Osteoblast (primary cell): ENCODE data around the gene CD93. TPM values are rescaled to one million over a fixed set of nuclear protein-coding genes. Genes with fewer than 3 reads are reported as not detected.

Source experiments
- DNase-seq: peaks from one replicate; pipeline ENCODE4 v3.0.0; 2011; ENCODE audit warnings: low spot score, mixed read lengths; ENCODE audit not compliant: insufficient read length; ENCODE audit errors: missing footprints
- H2AFZ ChIP-seq: 2 replicates; pipeline ENCODE4 v1.6.0; 2011; ENCODE audit warnings: mild to moderate bottlenecking, low read length
- H3K27ac ChIP-seq: 2 replicates; pipeline ENCODE4 v1.5.1; 2011; ENCODE audit warnings: mild to moderate bottlenecking, low read depth, low read length, moderate library complexity
- H3K27me3 ChIP-seq: 2 replicates; pipeline ENCODE4 v1.6.0; 2012; ENCODE audit warnings: mild to moderate bottlenecking, control low read depth, inconsistent platforms, low read length, moderate library complexity; ENCODE audit not compliant: insufficient read depth
- H3K36me3 ChIP-seq: 2 replicates; pipeline ENCODE4 v1.5.1; 2011; ENCODE audit warnings: mild to moderate bottlenecking, low read length, control low read depth, moderate library complexity; ENCODE audit not compliant: insufficient read depth
- H3K4me1 ChIP-seq: 2 replicates; pipeline ENCODE4 v1.5.1; 2011; ENCODE audit warnings: mild to moderate bottlenecking, low read length, control low read depth, moderate library complexity; ENCODE audit not compliant: insufficient read depth
- H3K4me2 ChIP-seq: 2 replicates; pipeline ENCODE4 v1.6.0; 2011; ENCODE audit warnings: mild to moderate bottlenecking, low read length; ENCODE audit not compliant: insufficient read depth
- H3K4me3 ChIP-seq: fragments of 200-600 bp; sonication (generic); 3 replicates; pipeline ENCODE4 v1.5.1; 2012; ENCODE audit warnings: mild to moderate bottlenecking, low read length, inconsistent platforms; ENCODE audit not compliant: insufficient read depth
- H3K79me2 ChIP-seq: 2 replicates; pipeline ENCODE4 v1.6.0; 2012; ENCODE audit warnings: mild to moderate bottlenecking, low read length, control low read depth, inconsistent platforms; ENCODE audit not compliant: insufficient read depth
- H3K9me3 ChIP-seq: 2 replicates; pipeline ENCODE4 v1.5.1; 2011; ENCODE audit warnings: low read depth, low read length, control low read depth
- H4K20me1 ChIP-seq: 2 replicates; pipeline ENCODE4 v1.6.0; 2012; ENCODE audit warnings: mild to moderate bottlenecking, low read length, control low read depth; ENCODE audit not compliant: insufficient read depth
- CTCF ChIP-seq: IDR thresholded peaks from 2 replicates; pipeline ENCODE4 v1.5.1; 2011; ENCODE audit warnings: mild to moderate bottlenecking, low read depth, low read length, moderate library complexity; ENCODE audit errors: extremely low read depth
- total RNA-seq: library from RNA; depleted of rRNA; stranded (reverse); fragments of >200 nt; gene quantifications from 2 replicates; pipeline ENCODE4 v1.2.3, GENCODE V29; 2012

Gene CD93
- total RNA-seq, 1 donor: not detected

- Histone ChIP-seq H2AFZ (no peak overlapping the region), H3K79me2 (no peaks in the 10 kb centered on the region), H3K4me1 (no peaks in the 10 kb centered on the region), H3K27ac (no peak overlapping the region), H3K4me3 (no peak overlapping the region), H3K36me3 (no peaks in the 10 kb centered on the region), H3K9me3 (no peaks in the 10 kb centered on the region), H3K4me2 (no peak overlapping the region), H4K20me1 (no peaks in the 10 kb centered on the region), H3K27me3 (peaks cover 12% of the 10 kb centered on the region)
- DNase-seq: peak; percentile 43
- TF ChIP-seq CTCF: no peak
These were observed 11.8 kb upstream of the CD93 start for GRCh38 chr20:23097636-23098580.

- no peaks in the 10 kb centered on the region for H4K20me1 ChIP-seq
- H3K36me3 ChIP-seq: no peaks in the 10 kb centered on the region
- no peak overlapping the region for H3K4me2 ChIP-seq
- no peak for TF ChIP-seq CTCF
- peaks cover under 1% of the 10 kb centered on the region for H3K4me1 ChIP-seq
- H3K79me2 ChIP-seq: no peaks in the 10 kb centered on the region
- DNase-seq: no peak
- H3K27me3 ChIP-seq: peaks cover 13% of the 10 kb centered on the region
- H3K27ac ChIP-seq: no peak overlapping the region
- H2AFZ ChIP-seq: no peak overlapping the region
- H3K4me3 ChIP-seq: no peak overlapping the region
- H3K9me3 ChIP-seq: no peaks in the 10 kb centered on the region
These were observed 10.9 kb upstream of the CD93 start for GRCh38 chr20:23096986-23097520.

DNA sequence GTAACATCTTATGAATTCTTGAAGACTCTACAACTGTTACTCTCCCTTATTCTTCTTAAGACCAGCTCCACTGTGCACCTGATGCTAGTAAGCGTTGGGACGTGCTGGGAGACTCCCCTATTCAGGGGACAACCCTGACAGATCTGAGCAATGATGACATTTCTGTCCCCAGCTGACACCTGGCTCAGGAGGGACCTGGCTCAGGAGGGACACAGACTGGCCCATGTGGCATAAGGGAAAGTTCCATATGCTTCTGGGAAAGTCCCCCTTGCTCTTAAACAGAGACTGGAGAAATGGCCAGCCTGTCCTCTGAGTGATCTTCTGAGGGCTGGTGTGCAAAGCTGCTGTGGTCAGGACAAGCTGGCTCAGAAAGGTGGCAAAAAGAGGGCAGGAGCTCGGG, 10.0 kb upstream of the CD93 start:
- DNase-seq: no peak
- no peaks in the 10 kb centered on the region for H3K36me3 ChIP-seq
- H3K4me2 ChIP-seq: no peak overlapping the region
- no peaks in the 10 kb centered on the region for H3K9me3 ChIP-seq
- H3K4me3 ChIP-seq: no peak overlapping the region
- H2AFZ ChIP-seq: no peak overlapping the region
- no peak overlapping the region for H3K27ac ChIP-seq
- H3K4me1 ChIP-seq: peaks cover 3% of the 10 kb centered on the region
- peaks cover 13% of the 10 kb centered on the region for H3K27me3 ChIP-seq
- no peak for TF ChIP-seq CTCF
- H3K79me2 ChIP-seq: no peaks in the 10 kb centered on the region
- no peaks in the 10 kb centered on the region for H4K20me1 ChIP-seq

GRCh38 chr20:23095499-23095898, 9.4 kb upstream of the CD93 start:
- Histone ChIP-seq H3K4me3 (no peak overlapping the region), H3K4me2 (no peak overlapping the region), H3K27me3 (peaks cover 13% of the 10 kb centered on the region), H3K27ac (no peak overlapping the region), H4K20me1 (no peaks in the 10 kb centered on the region), H2AFZ (no peak overlapping the region), H3K36me3 (no peaks in the 10 kb centered on the region), H3K79me2 (no peaks in the 10 kb centered on the region), H3K9me3 (no peaks in the 10 kb centered on the region), H3K4me1 (peaks cover 3% of the 10 kb centered on the region)
- TF ChIP-seq CTCF: no peak
- no peak for DNase-seq
